ENCODE results near the gene ULK4. TPM values are rescaled to one million over a fixed set of nuclear protein-coding genes. Genes with fewer than 3 reads are reported as not detected.
"Not testable (repeated sequence)": the region's sequence is repeated elsewhere in the genome, so short reads cannot be mapped to it uniquely, and the experiment has no call there.

ULK4 gene
- polyA plus RNA-seq, 1 donor from 2014 or later = 5.6 TPM

- H3K27ac Mint-ChIP-seq, H3K27me3 Mint-ChIP-seq, H3K4me3 Mint-ChIP-seq, H3K36me3 Mint-ChIP-seq, H3K4me1 Mint-ChIP-seq: not testable (repeated sequence)
- H3K9me3 Mint-ChIP-seq = peaks cover 3 to 10% (median 7%) of the 10 kb centered on the region in 3 donors
These were observed 15.5 kb upstream of the ULK4 start for GRCh38 chr3:41977401-41977800.

- H3K4me3 Mint-ChIP-seq = no peak overlapping the region
- H3K9me3 Mint-ChIP-seq = peaks cover 3 to 10% (median 7%) of the 10 kb centered on the region in 3 donors
- peaks cover 2% of the 10 kb centered on the region for H3K36me3 Mint-ChIP-seq
- H3K4me1 Mint-ChIP-seq = peaks cover 5 to 6% (median 6%) of the 10 kb centered on the region in 3 donors
- no peak overlapping the region for H3K27ac Mint-ChIP-seq
- no peaks in the 10 kb centered on the region for H3K27me3 Mint-ChIP-seq
These were observed 13.7 kb upstream of the ULK4 start for GRCh38 chr3:41975416-41976103.

- Mint-ChIP-seq H3K27me3 (no peaks in the 10 kb centered on the region), H3K4me3 (no peak overlapping the region), H3K27ac (no peak overlapping the region), H3K36me3 (peaks cover 2% of the 10 kb centered on the region), H3K9me3 (peaks cover 3 to 10% (median 5%) of the 10 kb centered on the region in 3 donors), H3K4me1 (peaks cover 5 to 6% (median 6%) of the 10 kb centered on the region in 3 donors)
These were observed 12.3 kb upstream of the ULK4 start for GRCh38 chr3:41974223-41974622.

GRCh38 chr3:41972802-41973201 lies 10.9 kb upstream of the ULK4 start:
- Mint-ChIP-seq H3K9me3 (peaks cover 3 to 10% (median 5%) of the 10 kb centered on the region in 3 donors), H3K36me3 (peaks cover 2% of the 10 kb centered on the region), H3K27ac (no peak overlapping the region), H3K27me3 (no peaks in the 10 kb centered on the region), H3K4me3 (no peak overlapping the region), H3K4me1 (peaks cover 4 to 7% (median 4%) of the 10 kb centered on the region in 3 donors)

- H3K4me1 Mint-ChIP-seq = peaks cover 3 to 6% (median 5%) of the 10 kb centered on the region in 3 donors
- H3K36me3 Mint-ChIP-seq = no peaks in the 10 kb centered on the region
- H3K9me3 Mint-ChIP-seq = no peaks in the 10 kb centered on the region
- peaks cover 1% of the 10 kb centered on the region for H3K27me3 Mint-ChIP-seq
- H3K4me3 Mint-ChIP-seq = no peak overlapping the region
- no peak overlapping the region for H3K27ac Mint-ChIP-seq
These were observed 4.3 kb upstream of the ULK4 start for GRCh38 chr3:41966206-41966605.

DNA sequence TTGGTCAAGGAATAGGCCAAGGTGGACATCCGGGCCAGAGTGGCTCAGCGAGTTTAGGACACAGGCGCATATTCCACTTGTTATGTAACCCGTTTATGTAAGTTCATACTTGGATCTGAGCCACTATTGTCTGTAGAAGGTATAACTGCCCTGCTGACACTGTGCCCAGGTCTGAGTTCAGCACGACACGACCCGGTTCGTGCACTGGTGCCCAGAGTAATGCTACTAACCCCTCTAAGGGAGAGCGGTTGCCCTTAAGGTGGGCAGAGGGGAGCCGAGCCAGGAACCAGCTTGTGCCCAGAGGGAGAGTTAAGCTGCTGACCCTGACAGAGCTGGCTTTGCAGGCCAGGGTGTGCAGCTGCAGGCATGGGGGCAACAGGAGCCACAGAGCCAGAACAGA lies 1.9 kb upstream of the ULK4 start:
- no peaks in the 10 kb centered on the region for H3K36me3 Mint-ChIP-seq
- peak overlapping the region in 1 of 3 donors; percentile 45 for H3K27ac Mint-ChIP-seq
- H3K4me1 Mint-ChIP-seq = peaks cover 11 to 15% (median 12%) of the 10 kb centered on the region in 3 donors
- peak overlapping the region in 1 of 4 donors; percentile 58 for H3K4me3 Mint-ChIP-seq
- H3K9me3 Mint-ChIP-seq = no peaks in the 10 kb centered on the region
- peaks cover 1% of the 10 kb centered on the region for H3K27me3 Mint-ChIP-seq

- peaks cover 12 to 15% (median 14%) of the 10 kb centered on the region in 3 donors for H3K4me1 Mint-ChIP-seq
- H3K27me3 Mint-ChIP-seq = peaks cover 1% of the 10 kb centered on the region
- peak overlapping the region; percentile 96 to 100 (median 98) for H3K27ac Mint-ChIP-seq
- H3K4me3 Mint-ChIP-seq = peak overlapping the region; percentile 92 to 100 (median 99)
- no peaks in the 10 kb centered on the region for H3K9me3 Mint-ChIP-seq
- H3K36me3 Mint-ChIP-seq = no peaks in the 10 kb centered on the region
These were observed 815 bp downstream of the ULK4 start for GRCh38 chr3:41960826-41961750.

DNA sequence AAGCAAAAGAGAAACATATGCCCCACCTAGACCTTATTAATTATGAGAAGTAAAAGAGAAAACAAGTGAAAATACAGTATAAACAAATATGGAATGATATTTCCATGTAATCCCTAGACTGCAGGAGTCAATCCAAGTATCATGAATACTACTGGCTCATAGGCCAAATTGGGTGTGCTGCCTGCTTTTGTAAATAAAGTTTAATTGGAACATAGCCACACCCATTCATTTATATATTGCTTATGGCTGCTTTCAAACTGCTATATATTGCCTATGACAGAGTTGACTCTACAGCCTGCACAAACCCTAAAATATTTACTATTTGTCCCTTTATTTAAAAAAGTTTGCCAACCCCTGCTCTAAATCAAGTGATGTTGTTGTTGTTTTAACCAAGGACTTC lies 5.3 kb downstream of the ULK4 start:
- H3K4me3 Mint-ChIP-seq = no peak overlapping the region
- peak overlapping the region in 1 of 3 donors; percentile 39 for H3K27ac Mint-ChIP-seq
- H3K4me1 Mint-ChIP-seq = peaks cover 12 to 14% (median 13%) of the 10 kb centered on the region in 3 donors
- H3K9me3 Mint-ChIP-seq = no peaks in the 10 kb centered on the region
- H3K36me3 Mint-ChIP-seq = peaks cover 5% of the 10 kb centered on the region
- no peaks in the 10 kb centered on the region for H3K27me3 Mint-ChIP-seq

DNA sequence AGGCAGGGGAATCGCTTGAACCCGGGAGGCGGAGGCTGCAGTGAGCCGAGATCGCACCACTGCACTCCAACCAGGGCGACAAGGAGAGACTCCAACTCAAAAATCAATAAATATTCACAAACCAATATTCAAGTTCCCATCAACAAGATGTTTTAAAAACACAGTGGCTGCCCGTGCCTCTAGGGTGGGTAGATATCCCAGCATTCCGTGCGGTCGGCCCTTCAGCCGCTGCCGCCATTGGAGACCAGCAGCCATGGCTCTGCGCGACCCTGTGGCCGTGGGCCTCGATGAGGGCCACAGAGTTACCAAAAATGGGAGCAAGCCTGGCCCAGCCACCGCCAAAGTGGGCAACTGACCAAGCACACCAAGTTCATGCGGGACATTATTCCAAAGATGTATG lies 6.7 kb downstream of the ULK4 start:
- peaks cover 8% of the 10 kb centered on the region for H3K36me3 Mint-ChIP-seq
- no peak overlapping the region for H3K27ac Mint-ChIP-seq
- no peaks in the 10 kb centered on the region for H3K9me3 Mint-ChIP-seq
- no peaks in the 10 kb centered on the region for H3K27me3 Mint-ChIP-seq
- no peak overlapping the region for H3K4me3 Mint-ChIP-seq
- peaks cover 4 to 5% (median 5%) of the 10 kb centered on the region in 3 donors for H3K4me1 Mint-ChIP-seq

DNA sequence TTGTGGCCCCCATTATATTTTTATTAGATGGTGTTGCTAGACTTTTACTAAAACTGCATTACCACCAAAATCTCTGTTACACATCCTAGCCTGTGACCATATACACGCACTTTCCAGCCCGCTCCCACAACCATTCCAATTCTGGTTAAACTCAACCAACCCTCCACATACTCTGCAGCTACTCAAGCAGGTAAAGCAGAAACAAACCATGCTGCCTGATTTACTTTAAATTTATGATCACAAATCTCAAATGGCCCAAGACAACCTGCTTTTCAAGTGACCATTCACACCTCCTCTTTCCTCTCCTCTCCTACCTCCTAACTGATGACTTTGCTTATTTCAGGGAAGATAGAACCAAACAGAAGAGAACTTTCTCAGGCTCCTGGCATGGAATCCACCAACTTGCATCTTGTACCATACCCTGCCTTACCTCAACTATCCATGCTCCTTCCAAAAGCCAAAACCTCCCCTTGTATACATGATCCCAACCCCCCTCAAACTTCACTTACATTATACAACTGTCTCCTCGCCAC lies 18.5 kb downstream of the ULK4 start:
- Mint-ChIP-seq H3K4me1 (peaks cover 0 to 3% (median 0%) of the 10 kb centered on the region in 3 donors), H3K27ac (no peak overlapping the region), H3K27me3 (no peaks in the 10 kb centered on the region), H3K9me3 (no peaks in the 10 kb centered on the region), H3K4me3 (no peak overlapping the region), H3K36me3 (peaks cover 17% of the 10 kb centered on the region)

- Mint-ChIP-seq H3K9me3 (peaks cover 0 to 3% (median 3%) of the 10 kb centered on the region in 3 donors), H3K4me3 (no peak overlapping the region), H3K36me3 (peaks cover 7% of the 10 kb centered on the region), H3K4me1 (peaks cover 0 to 5% (median 1%) of the 10 kb centered on the region in 3 donors), H3K27ac (no peak overlapping the region), H3K27me3 (no peaks in the 10 kb centered on the region)
These were observed 21.5 kb downstream of the ULK4 start for GRCh38 chr3:41940393-41940792.

GRCh38 chr3:41936384-41936783 lies 25.5 kb downstream of the ULK4 start:
- Mint-ChIP-seq H3K4me1 (peaks cover 0 to 5% (median 0%) of the 10 kb centered on the region in 3 donors), H3K27ac (no peak overlapping the region), H3K27me3 (no peaks in the 10 kb centered on the region), H3K36me3 (peaks cover 2% of the 10 kb centered on the region), H3K4me3 (no peak overlapping the region), H3K9me3 (peaks cover 0 to 3% (median 3%) of the 10 kb centered on the region in 3 donors)

- peaks cover 0 to 3% (median 3%) of the 10 kb centered on the region in 3 donors for H3K9me3 Mint-ChIP-seq
- H3K4me3 Mint-ChIP-seq = no peak overlapping the region
- no peak overlapping the region for H3K27ac Mint-ChIP-seq
- H3K27me3 Mint-ChIP-seq = no peaks in the 10 kb centered on the region
- H3K4me1 Mint-ChIP-seq = peaks cover 1 to 5% (median 2%) of the 10 kb centered on the region in 3 donors
- H3K36me3 Mint-ChIP-seq = peaks cover 7% of the 10 kb centered on the region
These were observed 28.7 kb downstream of the ULK4 start for GRCh38 chr3:41933154-41933676.

DNA sequence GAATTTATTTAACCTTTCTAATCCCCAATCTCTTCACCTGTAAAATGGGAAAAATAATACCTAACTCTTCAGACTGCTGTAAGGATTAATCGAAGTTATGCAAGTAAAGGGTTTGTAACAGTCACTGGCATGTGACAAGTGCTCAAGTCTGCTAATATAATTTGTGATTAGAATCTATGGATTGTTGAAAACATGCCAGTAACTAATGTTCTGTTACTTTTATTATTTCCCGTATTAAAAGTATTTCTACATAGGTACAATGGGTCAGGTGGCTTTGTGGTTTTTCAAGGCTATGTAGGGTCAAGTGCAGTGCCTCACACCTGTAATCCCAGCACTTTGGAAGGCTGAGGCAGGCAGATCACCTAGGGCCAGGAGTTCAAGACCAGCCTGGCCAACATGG lies 29.4 kb downstream of the ULK4 start:
- Mint-ChIP-seq H3K4me3 (no peak overlapping the region), H3K9me3 (peaks cover 0 to 3% (median 3%) of the 10 kb centered on the region in 3 donors), H3K4me1 (peaks cover 0 to 3% (median 2%) of the 10 kb centered on the region in 3 donors), H3K27ac (peak overlapping the region in 1 of 3 donors; percentile 85), H3K36me3 (peaks cover 11% of the 10 kb centered on the region), H3K27me3 (no peaks in the 10 kb centered on the region)

Measured in IgD-negative memory B cell (primary cell).